Hematopoietic multipotent progenitor cell treated with erythropoietin and hydrocortisone succinate and interleukin-3 and kit ligand, for 6 days (in vitro differentiated cells): ENCODE measurements around the gene ARID1B.

Source experiments
- DNase-seq: peaks from one replicate; pipeline ENCODE4 v3.0.0-alpha.2; 2015

ARID1B gene

GRCh38 chr6:157064502-157064901 lies 287.3 kb downstream of the ARID1B start:
- DNase-seq: no peak

- DNase-seq: no peak
Observed at GRCh38 chr6:157065366-157065765, 288.2 kb downstream of the ARID1B start.

GRCh38 chr6:157066781-157067491 lies 289.8 kb downstream of the ARID1B start:
- DNase-seq: peak; percentile 36

- DNase-seq: no peak
Observed at GRCh38 chr6:157067507-157067906, 290.3 kb downstream of the ARID1B start.

GRCh38 chr6:157068691-157069324 lies 291.6 kb downstream of the ARID1B start:
- no peak for DNase-seq

- no peak for DNase-seq
Observed at GRCh38 chr6:157069585-157069984, 292.4 kb downstream of the ARID1B start.

GRCh38 chr6:157070403-157071107 lies 293.4 kb downstream of the ARID1B start:
- no peak for DNase-seq

GRCh38 chr6:157072128-157072527 lies 294.9 kb downstream of the ARID1B start:
- no peak for DNase-seq

- no peak for DNase-seq
Observed at GRCh38 chr6:157073596-157073995, 296.4 kb downstream of the ARID1B start.

- DNase-seq: no peak
Observed at GRCh38 chr6:157074969-157075368, 297.8 kb downstream of the ARID1B start.

- no peak for DNase-seq
Observed at GRCh38 chr6:157075549-157076450, 298.6 kb downstream of the ARID1B start.

- no peak for DNase-seq
Observed at GRCh38 chr6:157076451-157076822, 299.3 kb downstream of the ARID1B start.

GRCh38 chr6:157077251-157077650 lies 300.1 kb downstream of the ARID1B start:
- DNase-seq: no peak

GRCh38 chr6:157078326-157078725 lies 301.1 kb downstream of the ARID1B start:
- no peak for DNase-seq

GRCh38 chr6:157079277-157079676 lies 302.1 kb downstream of the ARID1B start:
- no peak for DNase-seq

GRCh38 chr6:157079771-157080170 lies 302.6 kb downstream of the ARID1B start:
- DNase-seq: peak; percentile 25

GRCh38 chr6:157080986-157081391 lies 303.8 kb downstream of the ARID1B start:
- DNase-seq: no peak

GRCh38 chr6:157083343-157083742 lies 306.2 kb downstream of the ARID1B start:
- no peak for DNase-seq

GRCh38 chr6:157086632-157087031 lies 309.5 kb downstream of the ARID1B start:
- DNase-seq: no peak

GRCh38 chr6:157087974-157088373 lies 310.8 kb downstream of the ARID1B start:
- no peak for DNase-seq

GRCh38 chr6:157088841-157089240 lies 311.7 kb downstream of the ARID1B start:
- no peak for DNase-seq

GRCh38 chr6:157089258-157089657 lies 312.1 kb downstream of the ARID1B start:
- DNase-seq: no peak

- DNase-seq: no peak
Observed at GRCh38 chr6:157089851-157090250, 312.7 kb downstream of the ARID1B start.
